K562 (cell line): ENCODE data around the gene GABARAPL2. TPM values are rescaled to one million over a fixed set of nuclear protein-coding genes. Genes with fewer than 3 reads are reported as not detected.
A peak's percentile ranks its signal among the peaks of the same experiment; 100 is the strongest.

ENCODE experiments used
- ATAC-seq: fragments of 200-7000 bp; cut with Tn5 transposase; 3 replicates; pipeline ENCODE4 v1.9.1; 2020; ENCODE audit warnings: moderate library complexity
- BruUV-seq: library from RNA; stranded (reverse); fragments of 400-500 nt; replicated peaks from 2 replicates; lab custom pipeline; 2021; lab: Mats Ljungman, UMichigan
- CTCF ChIA-PET: fragments of 300-600 bp; formaldehyde crosslinking; extraction: SDS; loops from one replicate; lab custom pipeline; 2021; ENCODE audit warnings: low intra/inter-chr PET ratio; lab: Yijun Ruan, JAX
- POLR2A ChIA-PET: fragments of 300-600, 350-650 bp; sonication (Branson Sonifier 250); formaldehyde crosslinking; extraction: SDS; loops from one replicate; lab custom pipeline; 2021; ENCODE audit warnings: antibody characterized with exemption, inconsistent platforms; lab: Yijun Ruan, JAX
- DNase-seq, 4 experiments: peaks; one replicate each; pipeline versions ENCODE4 v3.0.0 to v3.0.0-alpha.2; 2011 to 2018; ENCODE audit warnings: low spot score in 3 of 4, mixed read lengths in 3 of 4; ENCODE audit errors: extremely low read depth in 1 of 4
- FAIRE-seq: peaks from 2 replicates; lab custom pipeline; 2011; peaks lifted over from hg19 to GRCh38; lab: Jason Lieb, UNC
- H2AFZ ChIP-seq: 2 replicates; pipeline ENCODE4 v1.6.0; 2011; ENCODE audit warnings: low read depth, low read length, control low read depth, inconsistent platforms
- H3K27ac ChIP-seq: fragments of 200-600 bp; 3 replicates; pipeline ENCODE4 v1.8.0; 2011; ENCODE audit warnings: low read depth, mild to moderate bottlenecking, control low read depth, inconsistent platforms, low read length, moderate library complexity, mixed read lengths; ENCODE audit errors: extremely low read depth
- H3K27me3 ChIP-seq, 2 experiments: fragments of 300-600 bp in 1 of 2; 2 replicates in 1 of 2; 3 replicates in 1 of 2; pipeline versions ENCODE4 v1.6.0 to v1.8.0; 2011; ENCODE audit warnings: inconsistent platforms in 2 of 2, low read length in 2 of 2, mild to moderate bottlenecking in 1 of 2, mixed read lengths in 1 of 2, moderate library complexity in 1 of 2; ENCODE audit not compliant: control insufficient read depth in 2 of 2, insufficient read depth in 2 of 2
- H3K36me3 ChIP-seq: fragments of 300-600 bp; 3 replicates; pipeline ENCODE4 v1.8.0; 2011; ENCODE audit warnings: mild to moderate bottlenecking, low read length, inconsistent platforms; ENCODE audit not compliant: control insufficient read depth, insufficient read depth
- H3K4me1 ChIP-seq, 2 experiments: fragments of 200-600 bp in 1 of 2; replicated peaks in 1 of 2; 2 replicates in 1 of 2; 3 replicates in 1 of 2; pipeline versions ENCODE4 v1.5.1 to v1.8.0; 2011; ENCODE audit warnings: inconsistent platforms in 2 of 2, low read length in 2 of 2, mild to moderate bottlenecking in 1 of 2, mixed read lengths in 1 of 2, moderate library complexity in 1 of 2; ENCODE audit not compliant: control insufficient read depth in 2 of 2, insufficient read depth in 2 of 2
- H3K4me2 ChIP-seq: 2 replicates; pipeline ENCODE4 v1.6.1; 2011; ENCODE audit warnings: low read length, control low read depth, inconsistent platforms, mixed read lengths; ENCODE audit not compliant: insufficient read depth
- H3K4me3 ChIP-seq: fragments of 200-600 bp; sonication (generic), shearing (Covaris generic); 2 replicates; pipeline ENCODE4 v1.5.1; 2016; ENCODE audit warnings: control low read depth, inconsistent platforms
- H3K79me2 ChIP-seq: fragments of 200-600 bp; 3 replicates; pipeline ENCODE4 v1.8.0; 2011; ENCODE audit warnings: low read length, inconsistent platforms; ENCODE audit not compliant: control insufficient read depth, insufficient read depth
- H3K9ac ChIP-seq, 2 experiments: 2 replicates each; pipeline versions ENCODE4 v1.6.0 to v1.6.1; 2011; ENCODE audit warnings: low read depth in 2 of 2, low read length in 2 of 2, control low read depth in 1 of 2, inconsistent platforms in 1 of 2, mild to moderate bottlenecking in 1 of 2, mixed read lengths in 1 of 2; ENCODE audit not compliant: insufficient read depth in 1 of 2
- H3K9me1 ChIP-seq: one replicate; pipeline ENCODE4 v1.6.0; 2011; ENCODE audit warnings: inconsistent platforms, mild to moderate bottlenecking, low read length, moderate library complexity; ENCODE audit not compliant: control insufficient read depth, insufficient read depth
- H3K9me3 ChIP-seq: replicated peaks from 2 replicates; pipeline ENCODE4 v1.5.1; 2011; ENCODE audit warnings: low read depth, low read length, inconsistent platforms; ENCODE audit not compliant: control insufficient read depth, insufficient read depth
- H4K20me1 ChIP-seq: replicated peaks from 2 replicates; pipeline ENCODE4 v1.6.1; 2011; ENCODE audit warnings: low read length, inconsistent platforms, mixed read lengths; ENCODE audit not compliant: control insufficient read depth, insufficient read depth
- NCOR1 ChIP-seq: fragments of 450-650 bp; IDR thresholded peaks from 2 replicates; pipeline ENCODE4 v1.6.1; 2016; ENCODE audit warnings: mild to moderate bottlenecking, moderate library complexity
- TOE1 ChIP-seq, 2 experiments: fragments of 450-650 bp in 1 of 2; sonication (generic) in 1 of 2; formaldehyde crosslinking in 1 of 2; IDR thresholded peaks; 2 replicates each; pipeline versions ENCODE4 v1.7.1 to v1.8.0; 2016 to 2022; ENCODE audit warnings: borderline replicate concordance in 2 of 2, mild to moderate bottlenecking in 2 of 2, antibody characterized with exemption in 1 of 2, inconsistent platforms in 1 of 2, low read depth in 1 of 2, missing genetic modification reagents in 1 of 2, moderate library complexity in 1 of 2
- WGBS: fragments of 100-300 bp; shearing (Covaris generic); methylation state at CpG from one replicate; pipeline ENCODE4 v1.1.6; 2016; ENCODE audit warnings: low coverage, mixed read lengths; ENCODE audit not compliant: insufficient coverage; ENCODE audit errors: missing lambda C conversion rate; 5-methylcytosine and 5-hydroxymethylcytosine counted together
- in situ Hi-C: fragments of 300-500 bp; cut with MboI; formaldehyde crosslinking; loops from 4 replicates; pipeline ENCODE4 v1.15.0; 2018; ENCODE audit warnings: inconsistent platforms, mixed read lengths
- intact Hi-C: fragments of 100-400 bp; cut with micrococcal nuclease; formaldehyde crosslinking; loops from 2 replicates; pipeline ENCODE4 v1.14.2; 2022
- polyA plus RNA-seq, 8 experiments: library from polyadenylated mRNA; depleted of rRNA in 4 of 8; stranded (reverse) in 5 of 8; unstranded in 3 of 8; fragments of >200 nt; fragmentation: Nextera tagmentation in 2 of 8; fragmentation: Illumina TruSeq in 1 of 8; extraction: Ambion mirVana in 2 of 8; extraction: Trizol in 1 of 8; gene quantifications; 2 replicates each; pipeline versions ENCODE4 v1.2.1 to v1.2.3, GENCODE V29; 2011 to 2014; ENCODE audit warnings: inconsistent platforms in 1 of 8, missing spikeins in 1 of 8
- total RNA-seq, 7 experiments: library from RNA; depleted of rRNA in 6 of 7; stranded (reverse); fragments of >200 nt in 6 of 7; fragmentation: Illumina TruSeq in 2 of 7; extraction: Trizol in 2 of 7; gene quantifications; 2 replicates each; pipeline versions ENCODE4 v1.2.1 to v1.2.3, GENCODE V29; 2011 to 2021; ENCODE audit warnings: low replicate concordance in 1 of 7
- TF ChIP-seq, protein P1 (sequence below), 2 experiments: fragments of 450-650 bp; IDR thresholded peaks; 2 replicates each; pipeline ENCODE4 v1.6.1; 2016
- TF ChIP-seq, protein P2 (sequence below): fragments of 450-650 bp; IDR thresholded peaks from 2 replicates; pipeline ENCODE4 v1.6.1; 2018; ENCODE audit not compliant: partially characterized antibody
- TF ChIP-seq, protein P3 (sequence below), 2 experiments: fragments of 450-650 bp; IDR thresholded peaks; 2 replicates each; pipeline ENCODE4 v1.6.1; 2018; ENCODE audit warnings: mild to moderate bottlenecking in 2 of 2, low read depth in 1 of 2; ENCODE audit not compliant: partially characterized antibody in 2 of 2

GABARAPL2 gene
- total and polyA plus RNA-seq, 9 of the 15 experiments (the other 6 are each of a cell fraction or from before 2014, with no cell fraction given) = 42.1 to 288 (median 91.8) TPM

GRCh38 chr16:75565640-75566039 lies 539 bp upstream of the GABARAPL2 start:
- CTCF ChIA-PET = no interaction called here
- peak; percentile 52 for ATAC-seq
- no TSS peak for BruUV-seq
- TF ChIP-seq, protein P1, sequence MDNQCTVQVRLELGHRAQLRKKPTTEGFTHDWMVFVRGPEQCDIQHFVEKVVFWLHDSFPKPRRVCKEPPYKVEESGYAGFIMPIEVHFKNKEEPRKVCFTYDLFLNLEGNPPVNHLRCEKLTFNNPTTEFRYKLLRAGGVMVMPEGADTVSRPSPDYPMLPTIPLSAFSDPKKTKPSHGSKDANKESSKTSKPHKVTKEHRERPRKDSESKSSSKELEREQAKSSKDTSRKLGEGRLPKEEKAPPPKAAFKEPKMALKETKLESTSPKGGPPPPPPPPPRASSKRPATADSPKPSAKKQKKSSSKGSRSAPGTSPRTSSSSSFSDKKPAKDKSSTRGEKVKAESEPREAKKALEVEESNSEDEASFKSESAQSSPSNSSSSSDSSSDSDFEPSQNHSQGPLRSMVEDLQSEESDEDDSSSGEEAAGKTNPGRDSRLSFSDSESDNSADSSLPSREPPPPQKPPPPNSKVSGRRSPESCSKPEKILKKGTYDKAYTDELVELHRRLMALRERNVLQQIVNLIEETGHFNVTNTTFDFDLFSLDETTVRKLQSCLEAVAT (IDR thresholded peaks at IDR 0.05) = peak in 1 of 2 experiments; percentile 69; a peak in 2 of 4 replicates
- TF ChIP-seq, protein P2, sequence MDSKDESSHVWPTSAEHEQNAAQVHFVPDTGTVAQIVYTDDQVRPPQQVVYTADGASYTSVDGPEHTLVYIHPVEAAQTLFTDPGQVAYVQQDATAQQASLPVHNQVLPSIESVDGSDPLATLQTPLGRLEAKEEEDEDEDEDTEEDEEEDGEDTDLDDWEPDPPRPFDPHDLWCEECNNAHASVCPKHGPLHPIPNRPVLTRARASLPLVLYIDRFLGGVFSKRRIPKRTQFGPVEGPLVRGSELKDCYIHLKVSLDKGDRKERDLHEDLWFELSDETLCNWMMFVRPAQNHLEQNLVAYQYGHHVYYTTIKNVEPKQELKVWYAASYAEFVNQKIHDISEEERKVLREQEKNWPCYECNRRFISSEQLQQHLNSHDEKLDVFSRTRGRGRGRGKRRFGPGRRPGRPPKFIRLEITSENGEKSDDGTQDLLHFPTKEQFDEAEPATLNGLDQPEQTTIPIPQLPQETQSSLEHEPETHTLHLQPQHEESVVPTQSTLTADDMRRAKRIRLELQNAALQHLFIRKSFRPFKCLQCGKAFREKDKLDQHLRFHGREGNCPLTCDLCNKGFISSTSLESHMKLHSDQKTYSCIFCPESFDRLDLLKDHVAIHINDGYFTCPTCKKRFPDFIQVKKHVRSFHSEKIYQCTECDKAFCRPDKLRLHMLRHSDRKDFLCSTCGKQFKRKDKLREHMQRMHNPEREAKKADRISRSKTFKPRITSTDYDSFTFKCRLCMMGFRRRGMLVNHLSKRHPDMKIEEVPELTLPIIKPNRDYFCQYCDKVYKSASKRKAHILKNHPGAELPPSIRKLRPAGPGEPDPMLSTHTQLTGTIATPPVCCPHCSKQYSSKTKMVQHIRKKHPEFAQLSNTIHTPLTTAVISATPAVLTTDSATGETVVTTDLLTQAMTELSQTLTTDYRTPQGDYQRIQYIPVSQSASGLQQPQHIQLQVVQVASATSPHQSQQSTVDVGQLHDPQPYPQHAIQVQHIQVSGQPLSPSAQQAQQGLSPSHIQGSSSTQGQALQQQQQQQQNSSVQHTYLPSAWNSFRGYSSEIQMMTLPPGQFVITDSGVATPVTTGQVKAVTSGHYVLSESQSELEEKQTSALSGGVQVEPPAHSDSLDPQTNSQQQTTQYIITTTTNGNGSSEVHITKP = peak; percentile 31
- TF ChIP-seq TOE1 (IDR thresholded peaks at IDR 0.05; ENCODE audit: borderline replicate concordance) (peak; percentile 17; the same call in 1 of the 2 replicates), TOE1 (CRISPR knock-in tag; IDR thresholded peaks at IDR 0.05; ENCODE audit: borderline replicate concordance, low read depth) (no peak), NCOR1 (peak; percentile 24; the same call in 1 of the 2 replicates)
- TF ChIP-seq, protein P3, sequence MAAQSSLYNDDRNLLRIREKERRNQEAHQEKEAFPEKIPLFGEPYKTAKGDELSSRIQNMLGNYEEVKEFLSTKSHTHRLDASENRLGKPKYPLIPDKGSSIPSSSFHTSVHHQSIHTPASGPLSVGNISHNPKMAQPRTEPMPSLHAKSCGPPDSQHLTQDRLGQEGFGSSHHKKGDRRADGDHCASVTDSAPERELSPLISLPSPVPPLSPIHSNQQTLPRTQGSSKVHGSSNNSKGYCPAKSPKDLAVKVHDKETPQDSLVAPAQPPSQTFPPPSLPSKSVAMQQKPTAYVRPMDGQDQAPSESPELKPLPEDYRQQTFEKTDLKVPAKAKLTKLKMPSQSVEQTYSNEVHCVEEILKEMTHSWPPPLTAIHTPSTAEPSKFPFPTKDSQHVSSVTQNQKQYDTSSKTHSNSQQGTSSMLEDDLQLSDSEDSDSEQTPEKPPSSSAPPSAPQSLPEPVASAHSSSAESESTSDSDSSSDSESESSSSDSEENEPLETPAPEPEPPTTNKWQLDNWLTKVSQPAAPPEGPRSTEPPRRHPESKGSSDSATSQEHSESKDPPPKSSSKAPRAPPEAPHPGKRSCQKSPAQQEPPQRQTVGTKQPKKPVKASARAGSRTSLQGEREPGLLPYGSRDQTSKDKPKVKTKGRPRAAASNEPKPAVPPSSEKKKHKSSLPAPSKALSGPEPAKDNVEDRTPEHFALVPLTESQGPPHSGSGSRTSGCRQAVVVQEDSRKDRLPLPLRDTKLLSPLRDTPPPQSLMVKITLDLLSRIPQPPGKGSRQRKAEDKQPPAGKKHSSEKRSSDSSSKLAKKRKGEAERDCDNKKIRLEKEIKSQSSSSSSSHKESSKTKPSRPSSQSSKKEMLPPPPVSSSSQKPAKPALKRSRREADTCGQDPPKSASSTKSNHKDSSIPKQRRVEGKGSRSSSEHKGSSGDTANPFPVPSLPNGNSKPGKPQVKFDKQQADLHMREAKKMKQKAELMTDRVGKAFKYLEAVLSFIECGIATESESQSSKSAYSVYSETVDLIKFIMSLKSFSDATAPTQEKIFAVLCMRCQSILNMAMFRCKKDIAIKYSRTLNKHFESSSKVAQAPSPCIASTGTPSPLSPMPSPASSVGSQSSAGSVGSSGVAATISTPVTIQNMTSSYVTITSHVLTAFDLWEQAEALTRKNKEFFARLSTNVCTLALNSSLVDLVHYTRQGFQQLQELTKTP (IDR thresholded peaks at IDR 0.05; ENCODE audit: low read depth in 1 of 2, partially characterized antibody in 2 of 2) = peak in 1 of 2 experiments; percentile 40

More at GRCh38 chr16:75565640-75566039, 539 bp upstream of the GABARAPL2 start:
- H3K4me3 ChIP-seq = peak overlapping the region; percentile 95
- peaks cover 19% of the 10 kb centered on the region for H3K79me2 ChIP-seq
- peak overlapping the region; percentile 74 for H3K27ac ChIP-seq
- peak overlapping the region; percentile 98 for H2AFZ ChIP-seq
- FAIRE-seq (no peak), DNase-seq (no peak)
- H3K4me1 ChIP-seq = peaks cover 15 to 31% of the 10 kb centered on the region in 2 experiments; a peak in 4 of 5 replicates
- POLR2A ChIA-PET = interaction anchor here (0.6 to 2.0 kb wide), 8 partner anchors 9 to 158 kb away, joined by 3 to 11 read pairs (median 4); partner anchors contain the start of gene ADAT1
- H3K4me2 ChIP-seq = peak overlapping the region; percentile 91
- H3K9me3 ChIP-seq = no peaks in the 10 kb centered on the region
- peaks cover 33% of the 10 kb centered on the region; the same call in 2 of the 3 replicates for H3K36me3 ChIP-seq
- peak overlapping the region; percentile 73 to 95; a peak in 3 of 4 replicates for H3K9ac ChIP-seq
- in situ Hi-C loops = no loop called here
- intact Hi-C loops = loop anchor here (1.0 kb wide), 1 partner anchor 55 kb away; no protein-coding TSS in a partner anchor
- no peaks in the 10 kb centered on the region for H3K9me1 ChIP-seq
- peaks cover 7% of the 10 kb centered on the region; the same call in 1 of the 2 replicates for H4K20me1 ChIP-seq
- WGBS = 3% methylated on average over 15 of the region's 15 CpGs
- H3K27me3 ChIP-seq = no peaks in the 10 kb centered on the region
